Retinal pigment epithelial cell (primary cell): ENCODE results near the gene KCNJ9.

Source experiments
- DNase-seq: peaks from one replicate; pipeline ENCODE4 v3.0.0-alpha.2; 2010; ENCODE audit warnings: low read depth
- H3K4me3 ChIP-seq: 2 replicates; pipeline ENCODE4 v1.5.1; 2011; ENCODE audit warnings: mild to moderate bottlenecking, low read length, control low read depth, moderate library complexity
- CTCF ChIP-seq: conservative IDR thresholded peaks from 2 replicates; pipeline ENCODE4 v1.5.1; 2011; ENCODE audit warnings: low read depth, low read length, control low read depth, inconsistent platforms

Gene KCNJ9

GRCh38 chr1:160081261-160081936 lies at the start of gene KCNJ9:
KCNJ9 (plus strand) TSS chr1:160081538; CDS start chr1:160084031, 2,493 bp downstream.
- no peak for DNase-seq
- TF ChIP-seq CTCF = no peak
- H3K4me3 ChIP-seq = no peak within 1 kb of the TSS

GRCh38 chr1:160032165-160032820 lies 49.0 kb upstream of the KCNJ9 start:
- DNase-seq = no peak
- TF ChIP-seq CTCF = no peak
- peak overlapping the region; percentile 89 for H3K4me3 ChIP-seq

GRCh38 chr1:160040476-160040875 lies 40.9 kb upstream of the KCNJ9 start:
- H3K4me3 ChIP-seq = no peak overlapping the region
- DNase-seq = no peak
- no peak for TF ChIP-seq CTCF

- no peak overlapping the region for H3K4me3 ChIP-seq
- DNase-seq = no peak
- TF ChIP-seq CTCF = no peak
These were observed 37.8 kb upstream of the KCNJ9 start for GRCh38 chr1:160043543-160043942.

GRCh38 chr1:160045653-160046052 lies 35.7 kb upstream of the KCNJ9 start:
- H3K4me3 ChIP-seq = no peak overlapping the region
- TF ChIP-seq CTCF = no peak
- no peak for DNase-seq

GRCh38 chr1:160046494-160047110 lies 34.7 kb upstream of the KCNJ9 start:
- DNase-seq = no peak
- peak; percentile 65 for TF ChIP-seq CTCF
- no peak overlapping the region for H3K4me3 ChIP-seq
